Measurements from ENCODE around the gene MYO5B.
"Not testable (repeated sequence)": the region's sequence is repeated elsewhere in the genome, so short reads cannot be mapped to it uniquely, and the experiment has no call there.

GRCh38 chr18:50094786-50095185 lies 100.2 kb downstream of the MYO5B start:
- TF ChIP-seq POLR2A, CTCF, EP300 (IDR thresholded peaks at IDR 0.05): not testable (repeated sequence)
